Measurements from ENCODE around the gene KLHL1.

The KLHL1 gene

GRCh38 chr13:69975496-69975895 is 132.8 kb downstream of the KLHL1 start:
- ChIA-PET CTCF (no interaction called here), POLR2A (no interaction called here)
- TF ChIP-seq, protein P1, sequence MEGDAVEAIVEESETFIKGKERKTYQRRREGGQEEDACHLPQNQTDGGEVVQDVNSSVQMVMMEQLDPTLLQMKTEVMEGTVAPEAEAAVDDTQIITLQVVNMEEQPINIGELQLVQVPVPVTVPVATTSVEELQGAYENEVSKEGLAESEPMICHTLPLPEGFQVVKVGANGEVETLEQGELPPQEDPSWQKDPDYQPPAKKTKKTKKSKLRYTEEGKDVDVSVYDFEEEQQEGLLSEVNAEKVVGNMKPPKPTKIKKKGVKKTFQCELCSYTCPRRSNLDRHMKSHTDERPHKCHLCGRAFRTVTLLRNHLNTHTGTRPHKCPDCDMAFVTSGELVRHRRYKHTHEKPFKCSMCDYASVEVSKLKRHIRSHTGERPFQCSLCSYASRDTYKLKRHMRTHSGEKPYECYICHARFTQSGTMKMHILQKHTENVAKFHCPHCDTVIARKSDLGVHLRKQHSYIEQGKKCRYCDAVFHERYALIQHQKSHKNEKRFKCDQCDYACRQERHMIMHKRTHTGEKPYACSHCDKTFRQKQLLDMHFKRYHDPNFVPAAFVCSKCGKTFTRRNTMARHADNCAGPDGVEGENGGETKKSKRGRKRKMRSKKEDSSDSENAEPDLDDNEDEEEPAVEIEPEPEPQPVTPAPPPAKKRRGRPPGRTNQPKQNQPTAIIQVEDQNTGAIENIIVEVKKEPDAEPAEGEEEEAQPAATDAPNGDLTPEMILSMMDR (IDR thresholded peaks at IDR 0.05; ENCODE audit: control extremely low read depth, extremely low read depth, low read depth, missing control alignments): no peak
- DNase-seq (ENCODE audit: extremely low spot score): no peak

- DNase-seq (ENCODE audit: extremely low spot score): no peak
- ChIA-PET CTCF (no interaction called here), POLR2A (no interaction called here)
- TF ChIP-seq, protein P1 (IDR thresholded peaks at IDR 0.05; ENCODE audit: control extremely low read depth, extremely low read depth, low read depth, missing control alignments): no peak
Observed at GRCh38 chr13:69970520-69970919, 137.7 kb downstream of the KLHL1 start.

- ChIA-PET CTCF (no interaction called here), POLR2A (no interaction called here)
- TF ChIP-seq, protein P1 (IDR thresholded peaks at IDR 0.05; ENCODE audit: control extremely low read depth, extremely low read depth, low read depth, missing control alignments): no peak
- DNase-seq (ENCODE audit: extremely low spot score): no peak
Observed at GRCh38 chr13:69959046-69959445, 149.2 kb downstream of the KLHL1 start.

- POLR2A ChIA-PET: no interaction called here
- no peak for DNase-seq (ENCODE audit: extremely low spot score)
- TF ChIP-seq, protein P1 (IDR thresholded peaks at IDR 0.05; ENCODE audit: control extremely low read depth, extremely low read depth, low read depth, missing control alignments): no peak
- CTCF ChIA-PET: no interaction called here
Observed at GRCh38 chr13:69956839-69957238, 151.4 kb downstream of the KLHL1 start.

- CTCF ChIA-PET: no interaction called here
- POLR2A ChIA-PET: no interaction called here
Observed at GRCh38 chr13:69956349-69956748, 151.9 kb downstream of the KLHL1 start.

GRCh38 chr13:69955271-69955670 is 153.0 kb downstream of the KLHL1 start:
- ChIA-PET CTCF (no interaction called here), POLR2A (no interaction called here)
- no peak for DNase-seq (ENCODE audit: extremely low spot score)
- TF ChIP-seq, protein P1 (IDR thresholded peaks at IDR 0.05; ENCODE audit: control extremely low read depth, extremely low read depth, low read depth, missing control alignments): no peak

More at GRCh38 chr13:69956349-69956748, 151.9 kb downstream of the KLHL1 start:
- TF ChIP-seq, protein P1 (IDR thresholded peaks at IDR 0.05; ENCODE audit: control extremely low read depth, extremely low read depth, low read depth, missing control alignments): no peak
- DNase-seq (ENCODE audit: extremely low spot score): no peak

DNA sequence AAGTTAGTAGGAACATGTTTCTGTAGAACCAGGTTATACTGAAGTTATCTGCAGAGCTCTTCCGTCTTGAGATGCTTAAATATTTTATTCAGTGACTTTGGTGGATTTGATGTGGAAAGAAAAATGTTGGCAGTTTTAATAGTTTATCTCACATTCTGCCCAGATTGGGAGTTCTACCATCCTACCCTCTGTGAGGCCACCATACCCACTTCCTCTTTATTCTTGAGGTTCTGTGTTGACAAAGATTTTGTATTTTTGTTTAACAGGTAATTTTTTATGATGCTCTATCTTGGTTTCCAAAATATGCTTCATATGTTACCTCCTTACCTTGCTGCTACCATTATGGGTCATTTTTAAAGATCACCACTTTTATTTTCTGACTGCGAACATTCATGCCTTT is 156.8 kb downstream of the KLHL1 start:
- TF ChIP-seq, protein P1 (IDR thresholded peaks at IDR 0.05; ENCODE audit: control extremely low read depth, extremely low read depth, low read depth, missing control alignments): no peak
- no peak for DNase-seq (ENCODE audit: extremely low spot score)
- ChIA-PET POLR2A (no interaction called here), CTCF (no interaction called here)

Measured in GM10248 (cell line).